ENCODE measurements around the gene NR2F2. TPM values are rescaled to one million over a fixed set of nuclear protein-coding genes. Genes with fewer than 3 reads are reported as not detected.

The NR2F2 gene
- total and polyA plus RNA-seq, 2 of the 13 experiments (the other 11 are each of a cell fraction or from before 2014, with no cell fraction given), result 3.5 to 4.7 TPM

- TF ChIP-seq ZBTB46 (CRISPR knock-in tag; IDR thresholded peaks at IDR 0.05; ENCODE audit: borderline replicate concordance) (no peak), MEIS1 (CRISPR knock-in tag; IDR thresholded peaks at IDR 0.05; ENCODE audit: borderline replicate concordance) (no peak), PATZ1 (CRISPR knock-in tag; IDR thresholded peaks at IDR 0.05) (no peak), SSRP1 (CRISPR knock-in tag; IDR thresholded peaks at IDR 0.05) (no peak), CHCHD3 (CRISPR knock-in tag; IDR thresholded peaks at IDR 0.05) (no peak), REXO4 (CRISPR knock-in tag; IDR thresholded peaks at IDR 0.05; ENCODE audit: borderline replicate concordance) (no peak)
These were observed 13.7 kb downstream of the NR2F2 start (continued) for GRCh38 chr15:96344060-96344705.
